SH-SY5Y (cell line): ENCODE data around the gene ABTB2.

Experiments used
- GATA2 ChIP-seq: IDR thresholded peaks from 2 replicates; pipeline ENCODE4 v1.6.1; 2011; ENCODE audit warnings: mild to moderate bottlenecking, low read depth, low read length
- GATA3 ChIP-seq: IDR thresholded peaks from 2 replicates; pipeline ENCODE4 v1.6.1; 2011; ENCODE audit warnings: low read depth, mild to moderate bottlenecking, low read length, moderate library complexity

GRCh38 chr11:34340653-34341052 lies 17.2 kb downstream of the ABTB2 start:
- no peak for TF ChIP-seq GATA3
- TF ChIP-seq GATA2: no peak
